ENCODE data around the gene ANKRD24. TPM values are rescaled to one million over a fixed set of nuclear protein-coding genes. Genes with fewer than 3 reads are reported as not detected.

Gene ANKRD24
- total and polyA plus RNA-seq, 2 experiments from 2014 or later = 3.7 to 18.0 TPM

Other genes starting within 250 kb of the ANKRD24 start
- 55.9 and 57.3 TPM in 2 replicates for gene NMRK2, start 249.6 kb upstream of the ANKRD24 start, total RNA-seq (2014; rRNA removed; shearing (Covaris generic))
- gene NMRK2, start 249.6 kb upstream of the ANKRD24 start, polyA plus RNA-seq (2016; fragmentation: Nextera tagmentation; extraction: Ambion mirVana) = 65.3 and 69.3 TPM in 2 replicates
- 95.6 and 105 TPM in 2 replicates for gene DAPK3, start 211.6 kb upstream of the ANKRD24 start, total RNA-seq (2014; rRNA removed; shearing (Covaris generic))
- gene DAPK3, start 211.6 kb upstream of the ANKRD24 start, polyA plus RNA-seq (2016; fragmentation: Nextera tagmentation; extraction: Ambion mirVana) = 30.7 and 32.1 TPM in 2 replicates
- gene EEF2, start 197.2 kb upstream of the ANKRD24 start, total RNA-seq (2014; rRNA removed; shearing (Covaris generic)) = 2,892 and 2,987 TPM in 2 replicates
- gene EEF2, start 197.2 kb upstream of the ANKRD24 start, polyA plus RNA-seq (2016; fragmentation: Nextera tagmentation; extraction: Ambion mirVana) = 772 and 1,028 TPM in 2 replicates
- gene PIAS4, start 175.0 kb upstream of the ANKRD24 start, total RNA-seq (2014; rRNA removed; shearing (Covaris generic)) = 34.1 and 48.4 TPM in 2 replicates
- gene PIAS4, start 175.0 kb upstream of the ANKRD24 start, polyA plus RNA-seq (2016; fragmentation: Nextera tagmentation; extraction: Ambion mirVana) = 17.0 and 20.0 TPM in 2 replicates
- gene ZBTB7A, start 115.8 kb upstream of the ANKRD24 start, total RNA-seq (2014; rRNA removed; shearing (Covaris generic)) = 28.5 and 35.0 TPM in 2 replicates
- gene ZBTB7A, start 115.8 kb upstream of the ANKRD24 start, polyA plus RNA-seq (2016; fragmentation: Nextera tagmentation; extraction: Ambion mirVana) = 9.5 and 11.1 TPM in 2 replicates
- gene MAP2K2, start 58.6 kb upstream of the ANKRD24 start, total RNA-seq (2014; rRNA removed; shearing (Covaris generic)) = 140 and 151 TPM in 2 replicates
- gene MAP2K2, start 58.6 kb upstream of the ANKRD24 start, polyA plus RNA-seq (2016; fragmentation: Nextera tagmentation; extraction: Ambion mirVana) = 99.7 and 108 TPM in 2 replicates
- gene CREB3L3, start 29.1 kb upstream of the ANKRD24 start, total RNA-seq (2014; rRNA removed; shearing (Covaris generic)) = not detected in 2 replicates
- 0.26 and 0.42 TPM in 2 replicates for gene CREB3L3, start 29.1 kb upstream of the ANKRD24 start, polyA plus RNA-seq (2016; fragmentation: Nextera tagmentation; extraction: Ambion mirVana)
- gene SIRT6, start 126 bp upstream of the ANKRD24 start, total RNA-seq (2014; rRNA removed; shearing (Covaris generic)) = 15.8 and 26.7 TPM in 2 replicates
- 18.9 and 19.3 TPM in 2 replicates for gene SIRT6, start 126 bp upstream of the ANKRD24 start, polyA plus RNA-seq (2016; fragmentation: Nextera tagmentation; extraction: Ambion mirVana)
- gene EBI3, start 46.8 kb downstream of the ANKRD24 start, total RNA-seq (2014; rRNA removed; shearing (Covaris generic)) = 0.52 TPM in 1 of 2 replicates, not detected in the other
- 1.4 and 1.6 TPM in 2 replicates for gene EBI3, start 46.8 kb downstream of the ANKRD24 start, polyA plus RNA-seq (2016; fragmentation: Nextera tagmentation; extraction: Ambion mirVana)
- 27.3 and 33.4 TPM in 2 replicates for gene YJU2, start 64.4 kb downstream of the ANKRD24 start, total RNA-seq (2014; rRNA removed; shearing (Covaris generic))
- 27.6 and 28.8 TPM in 2 replicates for gene YJU2, start 64.4 kb downstream of the ANKRD24 start, polyA plus RNA-seq (2016; fragmentation: Nextera tagmentation; extraction: Ambion mirVana)
- gene SHD, start 96.6 kb downstream of the ANKRD24 start, total RNA-seq (2014; rRNA removed; shearing (Covaris generic)) = 1.8 and 7.5 TPM in 2 replicates
- 6.4 and 8.0 TPM in 2 replicates for gene SHD, start 96.6 kb downstream of the ANKRD24 start, polyA plus RNA-seq (2016; fragmentation: Nextera tagmentation; extraction: Ambion mirVana)
- 0.76 and 0.93 TPM in 2 replicates for gene TMIGD2, start 119.7 kb downstream of the ANKRD24 start, total RNA-seq (2014; rRNA removed; shearing (Covaris generic))
- 0.24 and 0.79 TPM in 2 replicates for gene TMIGD2, start 119.7 kb downstream of the ANKRD24 start, polyA plus RNA-seq (2016; fragmentation: Nextera tagmentation; extraction: Ambion mirVana)
- gene FSD1, start 121.9 kb downstream of the ANKRD24 start, total RNA-seq (2014; rRNA removed; shearing (Covaris generic)) = 54.0 and 82.9 TPM in 2 replicates
- gene FSD1, start 121.9 kb downstream of the ANKRD24 start, polyA plus RNA-seq (2016; fragmentation: Nextera tagmentation; extraction: Ambion mirVana) = 50.7 and 52.1 TPM in 2 replicates
- 9.2 and 15.1 TPM in 2 replicates for gene STAP2, start 156.1 kb downstream of the ANKRD24 start, total RNA-seq (2014; rRNA removed; shearing (Covaris generic))
- 20.7 and 21.7 TPM in 2 replicates for gene STAP2, start 156.1 kb downstream of the ANKRD24 start, polyA plus RNA-seq (2016; fragmentation: Nextera tagmentation; extraction: Ambion mirVana)
- gene MPND, start 160.9 kb downstream of the ANKRD24 start, total RNA-seq (2014; rRNA removed; shearing (Covaris generic)) = 9.1 and 15.6 TPM in 2 replicates
- 11.8 and 22.5 TPM in 2 replicates for gene MPND, start 160.9 kb downstream of the ANKRD24 start, polyA plus RNA-seq (2016; fragmentation: Nextera tagmentation; extraction: Ambion mirVana)
- gene SH3GL1, start 217.9 kb downstream of the ANKRD24 start, total RNA-seq (2014; rRNA removed; shearing (Covaris generic)) = 85.8 and 89.5 TPM in 2 replicates
- 73.1 and 75.6 TPM in 2 replicates for gene SH3GL1, start 217.9 kb downstream of the ANKRD24 start, polyA plus RNA-seq (2016; fragmentation: Nextera tagmentation; extraction: Ambion mirVana)
- gene CHAF1A, start 220.0 kb downstream of the ANKRD24 start, total RNA-seq (2014; rRNA removed; shearing (Covaris generic)) = 84.1 and 113 TPM in 2 replicates
- gene CHAF1A, start 220.0 kb downstream of the ANKRD24 start, polyA plus RNA-seq (2016; fragmentation: Nextera tagmentation; extraction: Ambion mirVana) = 109 and 125 TPM in 2 replicates